Measurements from ENCODE around the gene WBP2.
A peak's percentile ranks its signal among the peaks of the same experiment; 100 is the strongest.

Gene WBP2

DNA sequence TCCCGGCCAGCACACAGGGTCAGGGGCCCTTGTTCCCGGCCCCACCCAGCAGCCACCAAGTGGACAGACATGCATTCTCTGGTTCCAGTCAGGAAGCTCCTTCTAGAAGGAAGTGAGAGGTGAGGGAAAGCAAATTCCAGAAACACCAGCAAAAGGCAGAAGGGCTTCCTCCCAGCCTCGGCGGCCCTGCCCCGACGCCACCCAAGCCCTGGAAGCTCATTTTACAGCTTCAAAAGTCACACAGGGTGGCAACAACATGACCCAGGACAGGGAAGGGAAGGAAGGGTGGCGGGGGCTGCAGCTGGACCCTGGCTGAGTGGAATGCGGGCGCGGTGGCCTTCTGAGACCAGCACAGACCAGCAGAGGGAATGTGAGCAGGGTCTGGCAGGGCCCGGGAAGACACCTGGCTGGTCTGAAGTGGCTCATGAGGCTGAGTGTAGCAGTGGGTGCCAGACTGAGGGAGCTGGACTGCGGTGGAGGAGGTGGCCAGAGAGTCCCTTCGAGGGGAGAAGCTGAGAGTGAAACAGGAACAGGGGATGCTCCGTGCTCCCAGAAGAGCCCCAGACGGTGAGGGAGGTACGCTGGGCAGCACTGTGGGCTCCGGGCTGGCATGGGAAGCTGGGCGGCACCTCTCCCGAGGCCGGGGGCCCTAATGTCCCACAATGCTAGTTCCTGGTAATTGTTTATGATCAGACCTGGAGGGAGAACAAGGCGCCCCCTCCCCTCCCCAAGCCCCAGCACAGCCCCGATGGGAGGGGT lies 9.0 kb downstream of the WBP2 start:
- TF ChIP-seq TAF1 (IDR thresholded peaks at IDR 0.05; ENCODE audit: low read depth, low read length) (no peak), POLR2A (IDR thresholded peaks at IDR 0.05; ENCODE audit: low read depth, low read length) (no peak), POU2F2 (IDR thresholded peaks at IDR 0.05; ENCODE audit: low read depth, low read length) (no peak), POLR2AphosphoS5 (IDR thresholded peaks at IDR 0.05; ENCODE audit: low read depth, low read length) (no peak), PAX5 (IDR thresholded peaks at IDR 0.05; ENCODE audit: insufficient read depth, low read length, severe bottlenecking) (no peak), SPI1 (IDR thresholded peaks at IDR 0.05; ENCODE audit: low read depth, low read length) (no peak)
- peak; percentile 7 for DNase-seq (ENCODE audit: insufficient read length, low spot score)

DNA sequence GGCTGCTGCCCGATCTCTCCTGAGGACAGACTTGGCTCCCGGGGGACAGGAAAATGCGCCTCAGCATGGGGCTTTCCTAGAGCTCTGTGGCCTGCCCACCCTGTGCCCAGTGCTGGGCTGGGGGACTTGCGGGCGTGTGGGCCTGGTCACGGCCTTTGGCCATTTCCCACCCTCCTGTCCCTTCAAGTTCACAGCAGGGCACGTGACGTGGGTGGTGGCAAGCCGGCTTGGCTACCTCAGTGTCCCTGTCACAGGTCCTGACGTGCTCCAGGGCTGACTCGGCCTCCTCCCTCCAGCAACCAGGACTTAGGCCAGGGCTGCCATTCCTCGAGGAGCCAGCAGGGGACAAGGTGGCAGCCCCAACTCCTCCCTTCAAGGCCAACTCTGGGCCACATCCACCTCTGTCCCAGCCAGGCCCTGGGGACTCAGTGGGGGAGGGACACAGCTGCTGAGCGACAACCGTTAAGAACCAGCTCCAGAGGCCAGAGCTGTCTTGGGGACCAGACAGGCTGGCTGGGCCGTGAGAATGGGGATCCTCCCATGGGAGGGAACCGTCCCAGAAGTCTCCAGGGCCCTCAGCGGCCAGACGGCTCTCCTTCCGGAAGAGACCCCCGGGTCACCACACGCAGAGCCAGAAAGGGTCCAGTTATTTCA lies 9.9 kb downstream of the WBP2 start:
- FAIRE-seq (peak; percentile 90), DNase-seq (ENCODE audit: insufficient read length, low spot score) (peak; percentile 96)
- TF ChIP-seq PAX5 (IDR thresholded peaks at IDR 0.05; ENCODE audit: insufficient read depth, low read length, severe bottlenecking) (no peak), POU2F2 (IDR thresholded peaks at IDR 0.05; ENCODE audit: low read depth, low read length) (no peak), TAF1 (IDR thresholded peaks at IDR 0.05; ENCODE audit: low read depth, low read length) (no peak), POLR2A (IDR thresholded peaks at IDR 0.05; ENCODE audit: low read depth, low read length) (no peak), SPI1 (IDR thresholded peaks at IDR 0.05; ENCODE audit: low read depth, low read length) (no peak), POLR2AphosphoS5 (IDR thresholded peaks at IDR 0.05; ENCODE audit: low read depth, low read length) (no peak)

More for the DNA sequence above, 9.0 kb downstream of the WBP2 start:
- no peak for FAIRE-seq

DNA sequence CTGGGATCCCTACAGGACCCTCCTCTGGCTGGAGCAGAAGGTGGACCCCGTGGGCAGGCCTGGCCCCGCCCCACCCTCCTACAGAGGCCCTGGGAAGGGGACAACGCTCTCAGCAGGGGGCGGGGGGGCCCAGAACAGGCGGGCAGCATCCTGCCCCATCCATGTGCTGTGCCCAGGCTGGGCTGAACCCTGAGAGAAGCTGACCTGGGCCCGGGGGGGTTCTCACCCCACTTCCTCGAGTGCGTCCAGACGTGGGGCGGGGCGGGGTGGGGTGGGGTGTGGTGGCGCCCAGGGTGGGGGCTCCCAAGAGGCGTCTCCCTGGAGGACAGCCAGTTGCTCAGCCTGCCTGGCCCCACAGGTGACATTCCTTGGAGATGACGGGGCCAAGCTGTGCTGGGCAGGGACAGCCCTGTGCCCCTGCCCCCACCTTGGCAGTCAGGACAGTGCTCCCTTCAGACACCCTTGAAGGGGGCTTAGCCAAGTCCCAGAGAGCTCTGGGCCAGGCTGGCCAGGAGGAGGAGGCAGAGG lies 10.5 kb downstream of the WBP2 start:
- TF ChIP-seq POU2F2 (IDR thresholded peaks at IDR 0.05; ENCODE audit: low read depth, low read length) = no peak
- TF ChIP-seq PAX5 (IDR thresholded peaks at IDR 0.05; ENCODE audit: insufficient read depth, low read length, severe bottlenecking) = no peak
- TF ChIP-seq POLR2A (IDR thresholded peaks at IDR 0.05; ENCODE audit: low read depth, low read length) = no peak
- TF ChIP-seq TAF1 (IDR thresholded peaks at IDR 0.05; ENCODE audit: low read depth, low read length) = no peak
- no peak for TF ChIP-seq POLR2AphosphoS5 (IDR thresholded peaks at IDR 0.05; ENCODE audit: low read depth, low read length)
- no peak for TF ChIP-seq SPI1 (IDR thresholded peaks at IDR 0.05; ENCODE audit: low read depth, low read length)
- no peak for DNase-seq (ENCODE audit: insufficient read length, low spot score)
- no peak for FAIRE-seq

DNA sequence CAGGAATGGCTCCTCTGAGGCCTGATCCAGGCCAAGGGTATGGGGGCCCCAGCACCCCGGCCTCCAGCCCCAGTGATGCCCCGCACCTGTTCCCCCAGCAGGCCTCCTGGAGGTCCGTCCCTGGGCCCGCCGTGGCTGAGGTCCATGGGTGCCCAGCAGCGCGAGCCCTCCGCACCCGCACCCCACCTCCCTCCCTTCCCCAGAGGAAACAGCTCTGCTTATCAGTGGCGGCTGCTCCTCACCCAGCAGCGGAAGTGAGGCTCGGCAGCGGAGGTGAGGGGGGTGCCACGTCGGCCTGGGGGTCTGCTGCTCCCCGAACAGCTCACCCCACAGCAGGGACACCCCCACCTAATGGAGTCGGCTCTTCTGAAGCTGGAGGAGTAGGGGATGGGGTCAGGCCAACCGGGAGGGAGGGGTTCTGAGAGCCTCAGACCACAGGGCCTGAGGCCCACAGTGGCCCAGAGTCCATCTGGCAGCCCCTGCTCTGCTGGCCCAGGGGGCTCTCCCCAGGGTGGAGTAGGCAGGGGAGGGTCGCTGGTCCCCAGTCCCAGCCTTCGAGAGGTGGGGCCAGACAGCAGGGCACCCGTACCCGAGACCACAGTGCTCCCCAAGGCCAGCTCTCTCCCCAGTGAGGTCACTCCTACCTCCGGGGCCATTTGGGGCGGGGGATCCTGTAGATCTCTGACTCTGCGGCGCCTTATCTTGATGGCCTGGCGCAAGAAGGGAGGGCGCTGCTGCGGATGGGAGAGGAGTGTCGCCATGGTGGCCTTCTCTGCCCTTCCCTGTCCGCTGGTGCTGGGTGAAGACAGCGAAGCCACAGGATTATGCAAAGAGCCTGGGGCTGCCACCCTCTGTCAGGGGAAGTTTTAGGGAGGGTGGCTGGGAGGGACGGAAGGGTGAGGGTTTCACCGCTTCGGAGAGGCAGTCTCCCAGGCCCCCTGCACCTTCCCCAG lies 11.3 kb downstream of the WBP2 start, which contains the start of gene UNC13D:
UNC13D (minus strand) TSS at position 828 of the 953 bp plus-strand sequence; CDS start at position 761, 67 bp downstream.
- peak; percentile 72 for FAIRE-seq

DNA sequence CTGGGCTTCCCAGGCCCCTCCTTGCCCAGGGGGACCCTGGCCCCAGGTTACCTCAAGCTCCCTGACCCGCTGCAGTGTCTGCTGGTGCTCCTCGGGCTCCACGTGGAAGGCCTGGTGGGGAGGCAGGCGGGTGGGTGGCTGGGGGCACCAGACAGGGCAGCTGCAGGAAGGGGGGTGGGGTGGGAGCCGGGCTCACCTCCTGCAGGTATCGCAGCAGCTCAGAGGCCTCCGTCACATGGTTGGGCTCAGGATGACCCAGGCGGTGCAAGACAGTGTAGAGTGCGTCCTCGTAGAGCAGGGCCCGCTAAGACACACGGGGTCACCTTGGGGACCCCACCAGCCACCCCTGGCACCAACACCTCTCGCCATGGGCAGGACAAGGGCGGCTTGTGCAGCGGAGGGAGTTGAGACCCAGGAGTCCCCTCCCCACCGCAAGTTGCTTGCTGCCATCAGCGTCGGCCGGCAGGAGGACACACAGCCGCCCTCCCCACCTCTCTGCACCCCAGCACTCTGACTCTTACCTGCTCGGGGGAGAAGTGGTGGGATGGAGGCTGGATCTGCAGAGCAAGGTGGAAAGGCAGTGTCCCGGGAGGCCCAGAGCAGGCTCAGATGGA lies 12.1 kb downstream of the WBP2 start:
- no peak for TF ChIP-seq SPI1 (IDR thresholded peaks at IDR 0.05; ENCODE audit: low read depth, low read length)
- no peak for TF ChIP-seq POLR2AphosphoS5 (IDR thresholded peaks at IDR 0.05; ENCODE audit: low read depth, low read length)
- no peak for TF ChIP-seq TAF1 (IDR thresholded peaks at IDR 0.05; ENCODE audit: low read depth, low read length)
- no peak for TF ChIP-seq POU2F2 (IDR thresholded peaks at IDR 0.05; ENCODE audit: low read depth, low read length)
- no peak; the same call in 1 of the 2 replicates for TF ChIP-seq POLR2A (IDR thresholded peaks at IDR 0.05; ENCODE audit: low read depth, low read length)
- no peak for TF ChIP-seq PAX5 (IDR thresholded peaks at IDR 0.05; ENCODE audit: insufficient read depth, low read length, severe bottlenecking)
- DNase-seq (ENCODE audit: insufficient read length, low spot score) = no peak
- no peak for FAIRE-seq

More for the DNA sequence above, 11.3 kb downstream of the WBP2 start, which contains the start of gene UNC13D:
- TF ChIP-seq POU2F2 (IDR thresholded peaks at IDR 0.05; ENCODE audit: low read depth, low read length) = peak; percentile 50; the same call in 1 of the 2 replicates
- 0 out of 2 replicates have a peak, but pooled peaks have one; percentile 17 for TF ChIP-seq TAF1 (IDR thresholded peaks at IDR 0.05; ENCODE audit: low read depth, low read length)
- no peak for TF ChIP-seq POLR2AphosphoS5 (IDR thresholded peaks at IDR 0.05; ENCODE audit: low read depth, low read length)
- TF ChIP-seq POLR2A (IDR thresholded peaks at IDR 0.05; ENCODE audit: low read depth, low read length) = no peak
- peak; percentile 59 for TF ChIP-seq SPI1 (IDR thresholded peaks at IDR 0.05; ENCODE audit: low read depth, low read length)
- no peak for TF ChIP-seq PAX5 (IDR thresholded peaks at IDR 0.05; ENCODE audit: insufficient read depth, low read length, severe bottlenecking)
- peak; percentile 81 for DNase-seq (ENCODE audit: insufficient read length, low spot score)

DNA sequence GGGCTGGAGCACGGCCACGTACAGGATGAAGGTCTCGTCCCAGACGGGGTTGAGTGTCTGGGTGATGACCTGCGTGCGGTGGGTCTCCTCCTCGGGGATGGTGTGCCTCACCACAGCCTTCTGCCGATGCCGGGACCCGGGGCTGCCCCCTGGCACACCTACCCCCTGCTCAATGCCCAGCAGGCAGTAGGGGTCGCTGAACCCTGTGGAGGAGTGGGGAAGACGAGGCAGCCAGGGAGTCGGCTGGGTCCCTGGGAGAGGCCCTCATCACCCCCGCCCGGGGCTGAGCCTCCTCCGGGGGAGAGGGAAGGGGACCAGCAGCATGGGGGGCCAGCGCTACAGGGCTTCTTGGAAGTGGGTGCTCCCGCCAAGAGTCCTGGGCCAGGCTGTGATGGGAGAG lies 12.7 kb downstream of the WBP2 start:
- FAIRE-seq (no peak), DNase-seq (ENCODE audit: insufficient read length, low spot score) (no peak)
- TF ChIP-seq PAX5 (IDR thresholded peaks at IDR 0.05; ENCODE audit: insufficient read depth, low read length, severe bottlenecking) = no peak
- TF ChIP-seq POLR2A (IDR thresholded peaks at IDR 0.05; ENCODE audit: low read depth, low read length) = no peak
- no peak for TF ChIP-seq TAF1 (IDR thresholded peaks at IDR 0.05; ENCODE audit: low read depth, low read length)
- no peak for TF ChIP-seq POLR2AphosphoS5 (IDR thresholded peaks at IDR 0.05; ENCODE audit: low read depth, low read length)
- no peak for TF ChIP-seq POU2F2 (IDR thresholded peaks at IDR 0.05; ENCODE audit: low read depth, low read length)
- TF ChIP-seq SPI1 (IDR thresholded peaks at IDR 0.05; ENCODE audit: low read depth, low read length) = no peak

DNA sequence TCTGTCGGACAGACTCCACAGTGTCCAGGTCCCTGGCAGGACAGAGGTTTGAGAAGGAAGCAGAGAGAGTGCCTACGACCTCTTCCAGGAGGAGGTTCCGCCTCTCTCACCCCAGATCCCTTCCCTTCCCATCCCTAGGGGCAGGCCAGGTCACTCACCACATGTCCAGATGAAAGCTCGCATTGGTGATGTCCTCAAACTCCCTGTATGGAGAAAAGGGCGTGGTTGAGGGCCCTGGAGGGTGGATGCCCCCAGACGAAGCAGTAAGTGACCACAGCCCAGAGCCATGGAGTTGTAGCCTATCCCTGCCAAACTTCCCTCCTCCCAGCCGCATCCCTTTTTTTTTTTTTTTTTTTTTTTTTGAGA lies 14.4 kb downstream of the WBP2 start:
- FAIRE-seq (no peak), DNase-seq (ENCODE audit: insufficient read length, low spot score) (no peak)
- TF ChIP-seq PAX5 (IDR thresholded peaks at IDR 0.05; ENCODE audit: insufficient read depth, low read length, severe bottlenecking) (no peak), POU2F2 (IDR thresholded peaks at IDR 0.05; ENCODE audit: low read depth, low read length) (no peak), TAF1 (IDR thresholded peaks at IDR 0.05; ENCODE audit: low read depth, low read length) (no peak), POLR2AphosphoS5 (IDR thresholded peaks at IDR 0.05; ENCODE audit: low read depth, low read length) (no peak), POLR2A (IDR thresholded peaks at IDR 0.05; ENCODE audit: low read depth, low read length) (no peak), SPI1 (IDR thresholded peaks at IDR 0.05; ENCODE audit: low read depth, low read length) (no peak)

Measured in GM12891 (cell line).